H1 (cell line): ENCODE measurements around the gene RRAS2. TPM values are rescaled to one million over a fixed set of nuclear protein-coding genes. Genes with fewer than 3 reads are reported as not detected.

Experiments
- BCL11A ChIP-seq, 2 experiments: IDR thresholded peaks; one replicate each; pipeline ENCODE4 v1.6.1; 2011; ENCODE audit warnings: low read depth in 2 of 2, low read length in 2 of 2, mild to moderate bottlenecking in 2 of 2
- CBX8 ChIP-seq: fragments of 300-800, 300-1000 bp; sonication (generic); IDR thresholded peaks from 2 replicates; pipeline ENCODE4 v1.7.1; 2016; ENCODE audit warnings: low read depth, low read length, borderline replicate concordance
- CHD7 ChIP-seq: fragments of 300-600 bp; sonication (generic); IDR thresholded peaks from 2 replicates; pipeline ENCODE4 v1.7.1; 2012; ENCODE audit warnings: low read length, moderate library complexity, mild to moderate bottlenecking, inconsistent platforms; ENCODE audit not compliant: insufficient replicate concordance
- GTF2F1 ChIP-seq: IDR thresholded peaks from 2 replicates; pipeline ENCODE4 v1.6.1; 2012; ENCODE audit warnings: low read depth, low read length, improper control_type of control experiment, borderline replicate concordance
- HDAC2 ChIP-seq, 2 experiments: fragments of 300-600 bp in 1 of 2; sonication (generic) in 1 of 2; IDR thresholded peaks; 2 replicates each; pipeline ENCODE4 v1.6.1; 2011 to 2012; ENCODE audit warnings: low read depth in 2 of 2, low read length in 2 of 2, mild to moderate bottlenecking in 2 of 2, moderate library complexity in 2 of 2, borderline replicate concordance in 1 of 2, inconsistent platforms in 1 of 2
- HDAC6 ChIP-seq: IDR thresholded peaks from one replicate; pipeline ENCODE4 v1.7.1; 2012; ENCODE audit warnings: low read depth, mild to moderate bottlenecking, inconsistent platforms, low read length, moderate library complexity
- MAFK ChIP-seq: IDR thresholded peaks from 2 replicates; pipeline ENCODE4 v1.6.1; 2012; ENCODE audit warnings: low read depth, mild to moderate bottlenecking, improper control_type of control experiment, low read length
- NRF1 ChIP-seq: IDR thresholded peaks from 2 replicates; pipeline ENCODE4 v1.6.1; 2011; ENCODE audit warnings: mild to moderate bottlenecking, low read depth, low read length, improper control_type of control experiment
- PHF8 ChIP-seq: fragments of 200-600 bp; sonication (generic); conservative IDR thresholded peaks from 2 replicates; pipeline ENCODE4 v1.7.1; 2012; ENCODE audit warnings: low read depth, mild to moderate bottlenecking, inconsistent platforms, low read length, moderate library complexity
- SRF ChIP-seq: IDR thresholded peaks from 2 replicates; pipeline ENCODE4 v1.6.1; 2011; ENCODE audit warnings: mild to moderate bottlenecking, low read depth, low read length, moderate library complexity
- TBP ChIP-seq: IDR thresholded peaks from 2 replicates; pipeline ENCODE4 v1.6.1; 2011; ENCODE audit warnings: low read depth, low read length, improper control_type of control experiment
- ZNF274 ChIP-seq: IDR thresholded peaks from 2 replicates; pipeline ENCODE4 v1.7.0; 2012; ENCODE audit warnings: low read length, borderline replicate concordance; ENCODE audit errors: extremely low read depth
- polyA plus RNA-seq, 7 experiments: library from polyadenylated mRNA; depleted of rRNA in 3 of 7; stranded (reverse) in 5 of 7; unstranded in 2 of 7; fragments of >200 nt in 5 of 7; fragments of 200-250 nt in 2 of 7; gene quantifications; 1 replicate in 5 of 7; 2 replicates in 1 of 7; 4 replicates in 1 of 7; pipeline versions ENCODE4 v1.2.1 to v1.2.3, GENCODE V29; 2011 to 2013; ENCODE audit warnings: missing spikeins in 2 of 7, mixed read lengths in 2 of 7
- total RNA-seq: library from RNA; stranded (reverse); fragmentation: NEBNext Ultra II Directional; extraction: Animal tissue kit (Norgen Biotek cat#: 25700); gene quantifications from 2 replicates; pipeline ENCODE4 v1.2.1, GENCODE V29; 2021

RRAS2 gene
- total and polyA plus RNA-seq, 2 of the 8 experiments (the other 6 are each of a cell fraction or from before 2014, with no cell fraction given): 72.3 to 234 TPM

GRCh38 chr11:14320020-14320419 is 39.0 kb downstream of the RRAS2 start (continued):
- TF ChIP-seq CHD7: no peak
- no peak for TF ChIP-seq TBP
- TF ChIP-seq GTF2F1: no peak
- no peak for TF ChIP-seq CBX8
- no peak for TF ChIP-seq BCL11A (IDR thresholded peaks at IDR 0.05; ENCODE audit: low read depth in 2 of 2, low read length in 2 of 2)
- no peak for TF ChIP-seq ZNF274
- TF ChIP-seq HDAC2 (IDR thresholded peaks at IDR 0.05; ENCODE audit: borderline replicate concordance in 1 of 2, low read depth in 2 of 2, low read length in 2 of 2): no peak
- TF ChIP-seq NRF1: no peak
- TF ChIP-seq SRF: no peak
- TF ChIP-seq PHF8: no peak
- TF ChIP-seq HDAC6: no peak
- TF ChIP-seq MAFK: no peak
